Activated CD4-positive, alpha-beta T cell treated with anti-CD3 and anti-CD28 coated beads, Interleukin-2, amount 50 U/mL, for 1 hour (primary cell): ENCODE measurements around the gene EVI5.

Source experiments
- DNase-seq: peaks from one replicate; pipeline ENCODE4 v3.0.0-alpha.2; 2020

EVI5 gene

GRCh38 chr1:92481971-92482664, 302.8 kb downstream of the EVI5 start:
- no peak for DNase-seq

- no peak for DNase-seq
These were observed 303.3 kb downstream of the EVI5 start for GRCh38 chr1:92481599-92481925.

GRCh38 chr1:92480813-92481598, 303.9 kb downstream of the EVI5 start:
- DNase-seq = no peak

GRCh38 chr1:92480200-92480812, 304.6 kb downstream of the EVI5 start:
- DNase-seq = no peak

GRCh38 chr1:92479587-92479986, 305.3 kb downstream of the EVI5 start:
- no peak for DNase-seq

GRCh38 chr1:92478393-92478792, 306.5 kb downstream of the EVI5 start:
- DNase-seq = no peak

GRCh38 chr1:92476071-92476631, 308.8 kb downstream of the EVI5 start:
- peak; percentile 35 for DNase-seq

- DNase-seq = no peak
These were observed 309.9 kb downstream of the EVI5 start for GRCh38 chr1:92475029-92475428.

- DNase-seq = no peak
These were observed 311.0 kb downstream of the EVI5 start for GRCh38 chr1:92473781-92474495.

- DNase-seq = no peak
These were observed 314.7 kb downstream of the EVI5 start for GRCh38 chr1:92470216-92470615.

- no peak for DNase-seq
These were observed 318.1 kb downstream of the EVI5 start for GRCh38 chr1:92466683-92467352.

- DNase-seq = no peak
These were observed 319.7 kb downstream of the EVI5 start for GRCh38 chr1:92465256-92465647.

GRCh38 chr1:92464588-92465255, 320.2 kb downstream of the EVI5 start:
- no peak for DNase-seq

GRCh38 chr1:92461364-92462097, 323.4 kb downstream of the EVI5 start:
- DNase-seq = no peak

- no peak for DNase-seq
These were observed 325.0 kb downstream of the EVI5 start for GRCh38 chr1:92459871-92460320.
